Right atrium auricular region (tissue), 2 donors: ENCODE results near the gene SURF1. TPM values are rescaled to one million over a fixed set of nuclear protein-coding genes. Genes with fewer than 3 reads are reported as not detected.
A peak's percentile ranks its signal among the peaks of the same experiment; 100 is the strongest.

Source experiments
- DNase-seq: peaks from one replicate; pipeline ENCODE4 v3.0.0-alpha.2; 2019; ENCODE audit warnings: low spot score
- H3K27ac ChIP-seq, 2 donors: fragments of 200-600 bp; sonication (generic); 1 replicate in 1 of 2; 2 replicates in 1 of 2; pipeline ENCODE4 v1.5.1; 2016 to 2019
- H3K27me3 ChIP-seq, 2 donors: fragments of 200-600 bp; sonication (generic); one replicate each; pipeline versions ENCODE4 v1.5.1 to v1.6.0; 2017 to 2019
- H3K36me3 ChIP-seq: fragments of 200-600 bp; sonication (generic); one replicate; pipeline ENCODE4 v1.5.1; 2016
- H3K4me1 ChIP-seq, 2 donors: fragments of 200-600 bp; sonication (generic); one replicate each; pipeline versions ENCODE4 v1.5.1 to v1.6.0; 2017 to 2019
- H3K4me3 ChIP-seq, 2 donors: fragments of 200-600 bp; sonication (generic); 1 replicate in 1 of 2; 2 replicates in 1 of 2; pipeline ENCODE4 v1.5.1; 2017 to 2019; ENCODE audit warnings: mild to moderate bottlenecking in 1 of 2, moderate library complexity in 1 of 2
- H3K9me3 ChIP-seq, 2 donors: fragments of 200-600 bp; sonication (generic); one replicate each; pipeline ENCODE4 v1.5.1; 2019
- CTCF ChIP-seq, 2 donors: fragments of 200-600 bp; sonication (generic); IDR thresholded peaks; one replicate each; pipeline ENCODE4 v1.5.1; 2019; ENCODE audit warnings: antibody characterized with exemption in 2 of 2
- total RNA-seq, 2 donors: library from RNA; depleted of rRNA; stranded (reverse); fragments of >200 nt; gene quantifications; one replicate each; pipeline ENCODE4 v1.1.0, GENCODE V29; 2016

SURF1 gene
- total RNA-seq, 2 donors from 2014 or later: 41.5 to 58.6 TPM

GRCh38 chr9:133375116-133375723 is 18.9 kb upstream of the SURF1 start:
- Histone ChIP-seq H3K4me1 (peaks cover 0 to 51% of the 10 kb centered on the region in 2 donors), H3K9me3 (no peaks in the 10 kb centered on the region), H3K27ac (peak overlapping the region; percentile 92), H3K27me3 (no peaks in the 10 kb centered on the region), H3K36me3 (peaks cover 8% of the 10 kb centered on the region), H3K4me3 (peak overlapping the region; percentile 98 to 99)
- DNase-seq: no peak
- TF ChIP-seq CTCF (IDR thresholded peaks at IDR 0.05): no peak

GRCh38 chr9:133374612-133375115 is 18.4 kb upstream of the SURF1 start:
- Histone ChIP-seq H3K27me3 (no peaks in the 10 kb centered on the region), H3K9me3 (no peaks in the 10 kb centered on the region), H3K4me3 (peak overlapping the region; percentile 98 to 99), H3K27ac (peak overlapping the region; percentile 92), H3K4me1 (peaks cover 0 to 56% of the 10 kb centered on the region in 2 donors), H3K36me3 (peaks cover 8% of the 10 kb centered on the region)
- DNase-seq: no peak
- no peak for TF ChIP-seq CTCF (IDR thresholded peaks at IDR 0.05)

- H3K9me3 ChIP-seq: no peaks in the 10 kb centered on the region
- H3K27ac ChIP-seq: no peak overlapping the region
- H3K36me3 ChIP-seq: peaks cover 10% of the 10 kb centered on the region
- no peaks in the 10 kb centered on the region for H3K27me3 ChIP-seq
- no peak overlapping the region for H3K4me3 ChIP-seq
- TF ChIP-seq CTCF (IDR thresholded peaks at IDR 0.05): no peak
- DNase-seq: no peak
- peaks cover 0 to 78% of the 10 kb centered on the region in 2 donors for H3K4me1 ChIP-seq
These were observed 15.9 kb upstream of the SURF1 start for GRCh38 chr9:133372144-133372543.

- H3K27me3 ChIP-seq: no peaks in the 10 kb centered on the region
- H3K4me3 ChIP-seq: no peak overlapping the region
- no peak overlapping the region for H3K27ac ChIP-seq
- H3K9me3 ChIP-seq: no peaks in the 10 kb centered on the region
- H3K36me3 ChIP-seq: peaks cover 19% of the 10 kb centered on the region
- peaks cover 0 to 71% of the 10 kb centered on the region in 2 donors for H3K4me1 ChIP-seq
- no peak for TF ChIP-seq CTCF (IDR thresholded peaks at IDR 0.05)
- DNase-seq: no peak
These were observed 15.0 kb upstream of the SURF1 start for GRCh38 chr9:133371261-133371711.

- Histone ChIP-seq H3K36me3 (peaks cover 25% of the 10 kb centered on the region), H3K27me3 (no peaks in the 10 kb centered on the region), H3K4me1 (peaks cover 0 to 71% of the 10 kb centered on the region in 2 donors), H3K4me3 (no peak overlapping the region), H3K27ac (no peak overlapping the region), H3K9me3 (no peaks in the 10 kb centered on the region)
- DNase-seq: no peak
- no peak for TF ChIP-seq CTCF (IDR thresholded peaks at IDR 0.05)
These were observed 14.4 kb upstream of the SURF1 start for GRCh38 chr9:133370685-133371084.

GRCh38 chr9:133369933-133370332 is 13.6 kb upstream of the SURF1 start:
- no peak overlapping the region for H3K27ac ChIP-seq
- H3K4me1 ChIP-seq: peaks cover 0 to 71% of the 10 kb centered on the region in 2 donors
- no peak overlapping the region for H3K4me3 ChIP-seq
- no peak for TF ChIP-seq CTCF (IDR thresholded peaks at IDR 0.05)
- H3K9me3 ChIP-seq: no peaks in the 10 kb centered on the region
- H3K27me3 ChIP-seq: no peaks in the 10 kb centered on the region
- no peak for DNase-seq
- peaks cover 32% of the 10 kb centered on the region for H3K36me3 ChIP-seq
